ENCODE results near the gene ID2. TPM values are rescaled to one million over a fixed set of nuclear protein-coding genes. Genes with fewer than 3 reads are reported as not detected.

The ID2 gene
- total and polyA plus RNA-seq, 8 donors = 40.6 to 255 (median 117) TPM

- no peak for DNase-seq
- Histone ChIP-seq H3K27me3 (no peaks in the 10 kb centered on the region), H3K9me3 (no peaks in the 10 kb centered on the region), H3K27ac (no peak overlapping the region), H3K36me3 (no peaks in the 10 kb centered on the region), H3K4me3 (no peak overlapping the region), H3K4me1 (peaks cover 0 to 20% (median 14%) of the 10 kb centered on the region in 4 donors)
- TF ChIP-seq, protein P1, sequence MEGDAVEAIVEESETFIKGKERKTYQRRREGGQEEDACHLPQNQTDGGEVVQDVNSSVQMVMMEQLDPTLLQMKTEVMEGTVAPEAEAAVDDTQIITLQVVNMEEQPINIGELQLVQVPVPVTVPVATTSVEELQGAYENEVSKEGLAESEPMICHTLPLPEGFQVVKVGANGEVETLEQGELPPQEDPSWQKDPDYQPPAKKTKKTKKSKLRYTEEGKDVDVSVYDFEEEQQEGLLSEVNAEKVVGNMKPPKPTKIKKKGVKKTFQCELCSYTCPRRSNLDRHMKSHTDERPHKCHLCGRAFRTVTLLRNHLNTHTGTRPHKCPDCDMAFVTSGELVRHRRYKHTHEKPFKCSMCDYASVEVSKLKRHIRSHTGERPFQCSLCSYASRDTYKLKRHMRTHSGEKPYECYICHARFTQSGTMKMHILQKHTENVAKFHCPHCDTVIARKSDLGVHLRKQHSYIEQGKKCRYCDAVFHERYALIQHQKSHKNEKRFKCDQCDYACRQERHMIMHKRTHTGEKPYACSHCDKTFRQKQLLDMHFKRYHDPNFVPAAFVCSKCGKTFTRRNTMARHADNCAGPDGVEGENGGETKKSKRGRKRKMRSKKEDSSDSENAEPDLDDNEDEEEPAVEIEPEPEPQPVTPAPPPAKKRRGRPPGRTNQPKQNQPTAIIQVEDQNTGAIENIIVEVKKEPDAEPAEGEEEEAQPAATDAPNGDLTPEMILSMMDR (IDR thresholded peaks at IDR 0.05) = no peak
- TF ChIP-seq POLR2A (IDR thresholded peaks at IDR 0.05) = no peak
- TF ChIP-seq EP300 (IDR thresholded peaks at IDR 0.05) = no peak
- no peak for TF ChIP-seq POLR2AphosphoS5 (IDR thresholded peaks at IDR 0.05)
- WGBS, 5 donors = 92 to 96% (median 95%) methylated on average over 18 to 22 of the region's 22 CpGs
- intact Hi-C loops (cut with DNase I; ENCODE audit: low total_unique reads) = no loop called here
Observed at GRCh38 chr2:8658064-8658862, 23.6 kb upstream of the ID2 start.

DNA sequence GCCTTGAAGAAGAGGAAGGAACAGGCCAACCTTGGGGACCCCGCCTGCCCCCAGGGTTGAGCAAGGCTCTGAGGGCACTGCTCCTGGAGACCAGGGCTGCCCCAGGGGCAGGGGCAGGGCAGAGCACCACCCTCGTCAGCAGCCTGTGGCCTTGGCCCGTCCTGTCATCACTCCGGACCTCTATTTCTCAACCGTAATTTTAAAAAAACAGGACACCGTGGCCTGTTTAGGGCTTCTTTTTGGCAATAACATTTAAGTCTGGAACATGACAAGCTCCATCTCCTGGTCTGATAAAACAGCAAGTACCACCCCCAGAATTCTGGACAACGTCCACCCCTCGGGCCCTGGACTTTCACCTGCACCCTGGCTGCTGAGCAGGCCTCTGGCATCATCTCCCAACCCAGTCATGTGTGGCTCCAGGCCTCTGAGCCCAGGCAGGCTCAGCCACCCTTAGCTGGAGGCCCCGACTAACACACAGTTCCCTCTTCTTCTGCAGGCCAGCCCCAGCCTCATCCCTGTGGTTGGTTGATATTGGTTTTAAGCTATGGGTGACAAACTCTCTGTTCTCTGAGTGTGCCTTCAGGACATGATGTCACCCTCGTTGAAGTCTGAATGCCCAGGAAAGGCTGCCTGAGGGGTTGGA is 22.6 kb upstream of the ID2 start:
- H3K4me3 ChIP-seq = no peak overlapping the region
- no peaks in the 10 kb centered on the region for H3K9me3 ChIP-seq
- no peak overlapping the region for H3K27ac ChIP-seq
- no peak for TF ChIP-seq EP300 (IDR thresholded peaks at IDR 0.05)
- TF ChIP-seq, protein P1 (IDR thresholded peaks at IDR 0.05) = no peak
- no peak for TF ChIP-seq POLR2AphosphoS5 (IDR thresholded peaks at IDR 0.05)
- TF ChIP-seq POLR2A (IDR thresholded peaks at IDR 0.05) = no peak
- H3K27me3 ChIP-seq = no peaks in the 10 kb centered on the region
- H3K4me1 ChIP-seq = peaks cover 0 to 20% (median 14%) of the 10 kb centered on the region in 4 donors
- DNase-seq = no peak
- intact Hi-C loops (cut with DNase I; ENCODE audit: low total_unique reads) = no loop called here
- no peaks in the 10 kb centered on the region for H3K36me3 ChIP-seq
- WGBS, 5 donors = 81 to 91% (median 87%) methylated on average over 9 to 10 of the region's 10 CpGs

GRCh38 chr2:8659735-8660492 is 21.9 kb upstream of the ID2 start:
- WGBS, 5 donors = 85 to 88% (median 87%) methylated on average over 15 to 18 of the region's 18 CpGs
- Histone ChIP-seq H3K36me3 (no peaks in the 10 kb centered on the region), H3K4me3 (no peak overlapping the region), H3K4me1 (peaks cover 0 to 20% (median 14%) of the 10 kb centered on the region in 4 donors), H3K27me3 (no peaks in the 10 kb centered on the region), H3K27ac (no peak overlapping the region), H3K9me3 (no peaks in the 10 kb centered on the region)
- no peak for DNase-seq
- intact Hi-C loops (cut with DNase I; ENCODE audit: low total_unique reads) = no loop called here
- TF ChIP-seq POLR2A (IDR thresholded peaks at IDR 0.05) (no peak), POLR2AphosphoS5 (IDR thresholded peaks at IDR 0.05) (no peak), EP300 (IDR thresholded peaks at IDR 0.05) (no peak)
- TF ChIP-seq, protein P1 (IDR thresholded peaks at IDR 0.05) = no peak

DNA sequence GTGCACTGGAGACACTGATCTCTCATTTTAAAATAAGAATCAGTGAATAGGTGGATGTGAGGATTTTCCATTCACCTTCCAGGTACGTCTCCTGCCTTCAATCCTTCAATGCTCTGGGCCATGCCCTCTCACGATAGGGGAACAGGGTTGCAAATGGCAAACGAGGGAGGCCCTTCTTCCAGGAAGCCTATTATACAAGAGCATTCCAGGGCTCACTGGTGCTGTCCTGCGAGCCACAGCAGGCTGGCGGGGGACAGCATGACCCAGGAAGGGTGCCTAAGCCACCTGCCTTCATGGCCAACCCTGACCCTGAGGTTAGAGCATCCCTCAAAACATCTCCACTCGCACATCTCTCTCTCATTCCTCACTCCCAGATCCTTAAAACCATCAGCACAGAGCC is 20.6 kb upstream of the ID2 start:
- no peak for TF ChIP-seq POLR2AphosphoS5 (IDR thresholded peaks at IDR 0.05)
- no peak for TF ChIP-seq POLR2A (IDR thresholded peaks at IDR 0.05)
- no peak for TF ChIP-seq EP300 (IDR thresholded peaks at IDR 0.05)
- TF ChIP-seq, protein P1 (IDR thresholded peaks at IDR 0.05) = no peak
- Histone ChIP-seq H3K27ac (peak overlapping the region in 3 of 5 donors; percentile 64 to 71 (median 69)), H3K4me1 (peaks cover 0 to 18% (median 14%) of the 10 kb centered on the region in 4 donors), H3K36me3 (no peaks in the 10 kb centered on the region), H3K4me3 (no peak overlapping the region), H3K27me3 (no peaks in the 10 kb centered on the region), H3K9me3 (no peaks in the 10 kb centered on the region)
- no peak for DNase-seq
- intact Hi-C loops (cut with DNase I; ENCODE audit: low total_unique reads) = no loop called here
- 86 to 98% (median 93%) methylated on average over 6 of the region's 6 CpGs for WGBS, 5 donors
